Smooth muscle cell (in vitro differentiated cells): Measurements from ENCODE around the gene MRPS5. TPM values are rescaled to one million over a fixed set of nuclear protein-coding genes. Genes with fewer than 3 reads are reported as not detected.

ENCODE experiments used
- DNase-seq: peaks from one replicate; lab custom pipeline; 2025; ENCODE audit not compliant: unreplicated experiment; lab: John Stamatoyannopoulos, UW
- H2AFZ ChIP-seq: fragments of 200-600 bp; sonication (generic); 2 replicates; pipeline ENCODE4 v1.6.0; 2016; ENCODE audit warnings: antibody characterized with exemption, low read depth, mild to moderate bottlenecking
- H3F3A ChIP-seq: fragments of 200-600 bp; sonication (generic); 2 replicates; pipeline ENCODE4 v1.6.0; 2017; ENCODE audit warnings: antibody characterized with exemption, low read depth
- H3K27ac ChIP-seq: fragments of 200-600 bp; sonication (generic); 2 replicates; pipeline ENCODE4 v1.5.1; 2016; ENCODE audit warnings: low read depth, mild to moderate bottlenecking
- H3K27me3 ChIP-seq: fragments of 200-600 bp; sonication (generic); 2 replicates; pipeline ENCODE4 v1.6.1; 2016; ENCODE audit warnings: low read depth, mild to moderate bottlenecking
- H3K36me3 ChIP-seq: fragments of 200-600 bp; sonication (generic); 2 replicates; pipeline ENCODE4 v1.5.1; 2016; ENCODE audit warnings: low read depth
- H3K4me1 ChIP-seq: fragments of 200-600 bp; sonication (generic); 2 replicates; pipeline ENCODE4 v1.5.1; 2016; ENCODE audit warnings: low read depth
- H3K4me2 ChIP-seq: fragments of 200-600 bp; sonication (generic); 2 replicates; pipeline ENCODE4 v1.6.0; 2016; ENCODE audit warnings: mild to moderate bottlenecking
- H3K4me3 ChIP-seq: fragments of 200-600 bp; sonication (generic); 2 replicates; pipeline ENCODE4 v1.5.1; 2016; ENCODE audit warnings: mild to moderate bottlenecking
- H3K79me2 ChIP-seq: fragments of 200-600 bp; sonication (generic); 2 replicates; pipeline ENCODE4 v1.6.0; 2016; ENCODE audit warnings: low read depth, mild to moderate bottlenecking
- H3K9ac ChIP-seq: fragments of 200-600 bp; sonication (generic); 2 replicates; pipeline ENCODE4 v1.6.0; 2016; ENCODE audit warnings: low read depth
- H3K9me3 ChIP-seq: fragments of 200-600 bp; sonication (generic); replicated peaks from 2 replicates; pipeline ENCODE4 v1.5.1; 2016; ENCODE audit warnings: low read depth
- H4K20me1 ChIP-seq: fragments of 200-600 bp; sonication (generic); 2 replicates; pipeline ENCODE4 v1.6.0; 2016; ENCODE audit warnings: low read depth
- WGBS: methylation state at CpG from one replicate; pipeline ENCODE4 v1.1.7; 2016; ENCODE audit warnings: low lambda C conversion rate; 5-methylcytosine and 5-hydroxymethylcytosine counted together
- polyA plus RNA-seq: library from polyadenylated mRNA; unstranded; fragments of >200 nt; fragmentation: Nextera tagmentation; extraction: Ambion mirVana; gene quantifications from 2 replicates; pipeline ENCODE4 v1.2.1, GENCODE V29; 2016
- total RNA-seq: library from RNA; depleted of rRNA; stranded (reverse); fragments of >200 nt; gene quantifications from 2 replicates; pipeline ENCODE4 v1.2.3, GENCODE V29; 2014
- TF ChIP-seq, protein P1 (sequence below): fragments of 200-600 bp; sonication (generic); IDR thresholded peaks from 2 replicates; pipeline ENCODE4 v1.5.1; 2017; ENCODE audit warnings: borderline replicate concordance, mild to moderate bottlenecking, antibody characterized with exemption; ENCODE audit not compliant: insufficient read depth, poor library complexity, severe bottlenecking

MRPS5 gene
- total and polyA plus RNA-seq, 2 experiments from 2014 or later: 41.1 to 46.2 TPM

DNA sequence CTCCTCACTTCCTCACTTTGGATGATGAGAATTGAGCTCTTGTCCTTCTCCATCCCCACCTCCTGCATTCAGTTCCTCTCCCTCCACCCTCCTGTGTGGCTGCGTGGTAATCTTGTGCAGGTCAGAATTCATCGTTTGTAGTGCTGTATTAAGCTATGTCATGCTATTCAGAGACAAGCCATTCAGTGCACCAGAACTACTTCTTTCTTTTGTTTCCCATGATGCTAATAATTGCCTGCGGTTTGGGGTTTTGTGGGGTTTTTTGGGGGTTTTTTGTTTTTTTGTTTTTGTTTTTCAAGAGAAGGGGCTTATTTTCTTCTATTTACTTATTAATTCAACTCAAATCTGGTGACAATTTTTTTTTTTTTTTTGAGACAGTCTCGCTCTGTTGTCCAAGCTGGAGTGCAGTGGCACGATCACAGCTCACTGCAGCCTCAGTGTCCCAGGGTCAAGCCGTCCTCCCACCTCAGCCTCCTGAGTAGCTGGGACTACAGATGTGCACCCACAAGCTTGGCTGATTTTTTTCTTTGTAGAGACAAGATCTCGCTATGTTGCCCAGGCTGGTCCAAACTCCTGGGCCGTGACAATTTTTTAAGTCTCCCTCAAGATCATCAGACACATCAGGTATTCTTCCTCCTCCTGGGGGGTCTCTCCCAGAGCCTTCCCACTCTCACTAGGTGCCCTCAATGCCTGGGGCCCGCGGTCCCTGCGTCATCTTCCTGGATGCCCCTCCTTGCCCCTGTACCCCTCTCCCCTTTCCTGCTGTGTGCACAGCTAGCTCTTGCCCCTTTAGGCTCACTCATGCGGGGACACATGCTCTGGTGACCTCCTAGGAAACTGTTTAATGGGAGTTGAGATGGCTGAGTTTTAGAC, 58.3 kb downstream of the MRPS5 start:
- H3K27ac ChIP-seq: no peak overlapping the region
- H2AFZ ChIP-seq: no peak overlapping the region
- 77% methylated on average over 12 of the region's 12 CpGs for WGBS
- H3K27me3 ChIP-seq: no peaks in the 10 kb centered on the region
- TF ChIP-seq, protein P1, sequence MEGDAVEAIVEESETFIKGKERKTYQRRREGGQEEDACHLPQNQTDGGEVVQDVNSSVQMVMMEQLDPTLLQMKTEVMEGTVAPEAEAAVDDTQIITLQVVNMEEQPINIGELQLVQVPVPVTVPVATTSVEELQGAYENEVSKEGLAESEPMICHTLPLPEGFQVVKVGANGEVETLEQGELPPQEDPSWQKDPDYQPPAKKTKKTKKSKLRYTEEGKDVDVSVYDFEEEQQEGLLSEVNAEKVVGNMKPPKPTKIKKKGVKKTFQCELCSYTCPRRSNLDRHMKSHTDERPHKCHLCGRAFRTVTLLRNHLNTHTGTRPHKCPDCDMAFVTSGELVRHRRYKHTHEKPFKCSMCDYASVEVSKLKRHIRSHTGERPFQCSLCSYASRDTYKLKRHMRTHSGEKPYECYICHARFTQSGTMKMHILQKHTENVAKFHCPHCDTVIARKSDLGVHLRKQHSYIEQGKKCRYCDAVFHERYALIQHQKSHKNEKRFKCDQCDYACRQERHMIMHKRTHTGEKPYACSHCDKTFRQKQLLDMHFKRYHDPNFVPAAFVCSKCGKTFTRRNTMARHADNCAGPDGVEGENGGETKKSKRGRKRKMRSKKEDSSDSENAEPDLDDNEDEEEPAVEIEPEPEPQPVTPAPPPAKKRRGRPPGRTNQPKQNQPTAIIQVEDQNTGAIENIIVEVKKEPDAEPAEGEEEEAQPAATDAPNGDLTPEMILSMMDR: no peak
- H3K79me2 ChIP-seq: no peaks in the 10 kb centered on the region
- DNase-seq: no peak
- no peaks in the 10 kb centered on the region for H3K36me3 ChIP-seq
- H3K4me1 ChIP-seq: no peaks in the 10 kb centered on the region
- H3F3A ChIP-seq: no peaks in the 10 kb centered on the region
- H4K20me1 ChIP-seq: no peaks in the 10 kb centered on the region
- H3K9ac ChIP-seq: no peak overlapping the region
- H3K4me2 ChIP-seq: no peak overlapping the region
- no peak overlapping the region for H3K4me3 ChIP-seq
- no peaks in the 10 kb centered on the region for H3K9me3 ChIP-seq

DNA sequence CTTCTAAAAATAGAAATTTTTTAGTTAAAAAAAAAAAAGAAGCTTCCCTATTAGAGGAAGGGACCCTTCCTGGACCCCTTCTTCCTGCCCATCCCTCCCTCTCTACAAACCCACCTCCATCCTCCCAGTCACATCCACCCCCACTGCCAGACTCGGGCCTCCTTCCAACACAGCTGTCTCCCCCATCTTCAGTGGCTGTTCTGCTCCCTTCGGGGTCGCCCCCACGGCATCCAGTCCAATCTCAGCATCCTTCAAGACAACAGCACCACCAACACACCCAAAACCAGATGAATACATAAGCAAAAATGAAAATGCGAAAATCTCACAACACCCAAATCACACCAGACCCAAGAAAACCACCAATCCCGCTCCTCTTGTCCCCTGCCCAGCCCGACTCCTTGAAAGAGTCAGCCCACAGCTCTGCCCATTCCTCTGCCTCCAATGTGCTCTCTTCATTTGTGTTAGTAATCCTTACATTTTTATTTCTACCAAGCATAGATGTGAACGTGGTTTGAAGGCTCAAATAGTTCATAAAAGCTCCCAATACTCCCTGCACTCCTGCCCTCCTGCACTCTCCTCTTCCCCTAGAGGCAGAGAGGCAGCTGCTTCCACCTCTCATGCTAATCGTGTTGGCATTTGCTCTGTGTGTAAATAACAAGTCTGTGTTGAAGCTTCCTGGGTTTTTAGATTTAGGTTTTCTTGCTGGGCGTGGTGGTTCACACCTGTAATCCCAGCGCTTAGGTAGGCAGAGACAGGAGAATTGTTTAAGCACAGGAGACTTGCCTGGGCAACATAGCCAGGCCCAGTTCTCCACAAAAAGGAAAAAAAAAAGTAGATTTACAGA, 59.1 kb downstream of the MRPS5 start:
- 61% methylated on average over 11 of the region's 11 CpGs for WGBS
- Histone ChIP-seq H3K36me3 (no peaks in the 10 kb centered on the region), H3K27ac (no peak overlapping the region), H2AFZ (no peak overlapping the region), H3K4me3 (no peak overlapping the region), H4K20me1 (no peaks in the 10 kb centered on the region), H3K27me3 (no peaks in the 10 kb centered on the region), H3K4me1 (no peaks in the 10 kb centered on the region), H3F3A (no peaks in the 10 kb centered on the region), H3K9ac (no peak overlapping the region), H3K9me3 (no peaks in the 10 kb centered on the region), H3K4me2 (no peak overlapping the region), H3K79me2 (no peaks in the 10 kb centered on the region)
- TF ChIP-seq, protein P1: no peak
- DNase-seq: no peak

DNA sequence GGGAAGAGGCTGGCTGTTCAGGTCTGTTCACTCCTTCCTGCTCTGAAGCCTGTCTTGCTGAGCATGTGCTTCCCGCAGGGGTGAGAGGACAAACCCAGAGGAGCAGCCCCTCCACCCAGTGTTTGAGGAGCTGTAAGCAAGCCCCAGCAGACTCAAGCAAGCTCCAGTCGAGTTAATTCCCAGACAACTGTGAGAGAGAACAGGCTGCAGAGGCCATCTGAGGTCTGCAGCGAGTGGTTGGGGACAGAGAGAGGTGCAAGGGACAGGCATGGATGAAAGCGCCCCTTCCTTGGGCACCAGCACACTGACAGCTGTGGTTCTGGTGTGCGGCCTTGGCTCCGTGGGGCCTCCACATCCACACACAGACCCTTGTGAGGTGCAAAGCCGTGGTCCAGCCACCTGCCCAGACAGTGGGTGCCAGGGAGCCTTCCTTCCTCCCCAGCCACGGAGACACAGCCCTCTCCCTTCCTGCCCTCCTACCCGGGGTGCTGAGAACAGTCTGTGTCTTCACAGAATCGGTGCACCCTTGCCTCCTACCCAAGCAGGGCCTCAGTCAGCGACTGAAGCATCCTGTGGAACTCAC, 59.9 kb downstream of the MRPS5 start:
- no peaks in the 10 kb centered on the region for H3K27me3 ChIP-seq

More for the DNA sequence above, 59.9 kb downstream of the MRPS5 start:
- H3F3A ChIP-seq: no peaks in the 10 kb centered on the region
- H3K9ac ChIP-seq: no peak overlapping the region
- no peak overlapping the region for H3K4me3 ChIP-seq
- no peaks in the 10 kb centered on the region for H4K20me1 ChIP-seq
- no peak overlapping the region for H2AFZ ChIP-seq
- H3K27ac ChIP-seq: no peak overlapping the region
- WGBS: 63% methylated on average over 11 of the region's 11 CpGs
- no peak overlapping the region for H3K4me2 ChIP-seq
- DNase-seq: no peak
- H3K36me3 ChIP-seq: no peaks in the 10 kb centered on the region
- H3K79me2 ChIP-seq: no peaks in the 10 kb centered on the region
- TF ChIP-seq, protein P1: no peak
- no peaks in the 10 kb centered on the region for H3K9me3 ChIP-seq
- H3K4me1 ChIP-seq: no peaks in the 10 kb centered on the region
